Fibroblast of pulmonary artery (primary cell): ENCODE results near the gene TMEM129.

Source experiments
- DNase-seq: peaks from one replicate; pipeline ENCODE4 v3.0.0-alpha.2; 2010; ENCODE audit warnings: low read depth
- H3K4me3 ChIP-seq: replicated peaks from 2 replicates; pipeline ENCODE4 v1.5.1; 2011; ENCODE audit warnings: low read depth, mild to moderate bottlenecking, control low read depth, low read length, moderate library complexity
- TF ChIP-seq, protein P1 (sequence below): IDR thresholded peaks from 2 replicates; pipeline ENCODE4 v1.5.1; 2011; ENCODE audit warnings: mild to moderate bottlenecking, control low read depth, low read length, inconsistent platforms; ENCODE audit errors: missing control alignments

TMEM129 gene

DNA sequence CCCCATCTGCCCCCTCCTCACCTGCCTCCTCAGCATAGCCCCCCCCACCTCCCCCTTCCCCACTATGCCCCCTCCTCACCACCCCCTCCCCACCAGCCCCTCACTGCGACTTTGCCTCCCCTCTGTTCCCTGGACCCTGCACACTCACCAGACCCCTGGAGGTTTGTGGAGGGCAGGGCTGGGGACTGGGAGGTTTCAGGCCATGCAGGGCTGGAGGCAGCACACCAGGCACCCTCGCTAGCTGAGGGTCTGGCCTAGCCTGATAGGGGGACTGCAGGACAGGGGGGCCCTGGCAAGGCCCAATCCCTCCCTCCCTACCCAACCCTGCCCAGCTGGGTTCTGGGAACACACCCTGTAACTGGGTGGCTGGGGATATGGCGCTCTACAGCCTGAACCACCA, 28.2 kb upstream of the TMEM129 start:
- DNase-seq = no peak
- no peak overlapping the region for H3K4me3 ChIP-seq
- TF ChIP-seq, protein P1, sequence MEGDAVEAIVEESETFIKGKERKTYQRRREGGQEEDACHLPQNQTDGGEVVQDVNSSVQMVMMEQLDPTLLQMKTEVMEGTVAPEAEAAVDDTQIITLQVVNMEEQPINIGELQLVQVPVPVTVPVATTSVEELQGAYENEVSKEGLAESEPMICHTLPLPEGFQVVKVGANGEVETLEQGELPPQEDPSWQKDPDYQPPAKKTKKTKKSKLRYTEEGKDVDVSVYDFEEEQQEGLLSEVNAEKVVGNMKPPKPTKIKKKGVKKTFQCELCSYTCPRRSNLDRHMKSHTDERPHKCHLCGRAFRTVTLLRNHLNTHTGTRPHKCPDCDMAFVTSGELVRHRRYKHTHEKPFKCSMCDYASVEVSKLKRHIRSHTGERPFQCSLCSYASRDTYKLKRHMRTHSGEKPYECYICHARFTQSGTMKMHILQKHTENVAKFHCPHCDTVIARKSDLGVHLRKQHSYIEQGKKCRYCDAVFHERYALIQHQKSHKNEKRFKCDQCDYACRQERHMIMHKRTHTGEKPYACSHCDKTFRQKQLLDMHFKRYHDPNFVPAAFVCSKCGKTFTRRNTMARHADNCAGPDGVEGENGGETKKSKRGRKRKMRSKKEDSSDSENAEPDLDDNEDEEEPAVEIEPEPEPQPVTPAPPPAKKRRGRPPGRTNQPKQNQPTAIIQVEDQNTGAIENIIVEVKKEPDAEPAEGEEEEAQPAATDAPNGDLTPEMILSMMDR = no peak

DNA sequence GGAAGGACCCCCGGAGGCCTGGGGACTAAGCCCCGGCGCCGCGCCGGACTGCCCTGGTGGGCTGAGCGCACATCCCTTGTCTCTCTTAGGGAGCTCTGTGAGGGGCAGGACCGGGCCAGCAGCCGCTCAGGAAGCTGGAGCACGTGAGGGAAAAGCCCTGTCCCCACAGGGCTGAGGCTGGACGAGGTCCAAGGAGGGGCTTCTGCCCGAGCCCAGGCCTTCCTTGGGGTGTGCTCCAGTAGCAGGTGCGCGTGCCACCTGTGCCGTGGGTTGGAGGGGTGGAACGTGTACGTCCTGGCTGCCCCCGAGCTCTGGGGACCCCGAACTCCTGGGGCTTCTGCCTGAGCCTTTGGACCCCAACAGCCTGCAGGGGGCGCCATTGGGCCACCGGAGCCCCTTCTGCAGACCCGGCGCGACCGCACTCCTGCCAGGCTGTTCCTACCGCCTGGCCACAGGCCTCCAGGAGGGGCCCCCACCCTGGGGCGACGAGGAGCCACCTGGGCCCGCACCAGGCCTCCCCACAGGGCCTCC, 27.4 kb upstream of the TMEM129 start:
- peak; percentile 70 for DNase-seq
- no peak overlapping the region for H3K4me3 ChIP-seq
- TF ChIP-seq, protein P1 = peak; percentile 66

DNA sequence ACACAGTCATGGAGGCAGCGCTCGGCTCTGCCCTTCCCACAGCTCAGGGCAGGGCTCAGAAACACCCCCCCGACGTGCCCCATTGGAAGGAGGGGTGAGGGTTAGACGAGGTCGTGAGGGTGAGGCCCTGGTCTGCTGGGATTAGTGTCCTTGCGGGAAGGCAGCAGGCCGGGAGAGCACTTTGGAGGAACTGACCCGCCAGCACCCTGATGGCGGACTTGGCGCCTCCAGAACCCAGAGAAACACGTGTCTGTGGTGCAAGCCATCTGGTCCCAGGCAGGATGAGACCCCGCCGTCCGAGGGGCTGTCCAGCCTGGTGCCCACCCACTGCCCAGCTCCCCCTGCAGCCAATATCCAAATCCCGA, 26.5 kb upstream of the TMEM129 start:
- no peak for DNase-seq
- TF ChIP-seq, protein P1 = no peak
- H3K4me3 ChIP-seq = no peak overlapping the region

DNA sequence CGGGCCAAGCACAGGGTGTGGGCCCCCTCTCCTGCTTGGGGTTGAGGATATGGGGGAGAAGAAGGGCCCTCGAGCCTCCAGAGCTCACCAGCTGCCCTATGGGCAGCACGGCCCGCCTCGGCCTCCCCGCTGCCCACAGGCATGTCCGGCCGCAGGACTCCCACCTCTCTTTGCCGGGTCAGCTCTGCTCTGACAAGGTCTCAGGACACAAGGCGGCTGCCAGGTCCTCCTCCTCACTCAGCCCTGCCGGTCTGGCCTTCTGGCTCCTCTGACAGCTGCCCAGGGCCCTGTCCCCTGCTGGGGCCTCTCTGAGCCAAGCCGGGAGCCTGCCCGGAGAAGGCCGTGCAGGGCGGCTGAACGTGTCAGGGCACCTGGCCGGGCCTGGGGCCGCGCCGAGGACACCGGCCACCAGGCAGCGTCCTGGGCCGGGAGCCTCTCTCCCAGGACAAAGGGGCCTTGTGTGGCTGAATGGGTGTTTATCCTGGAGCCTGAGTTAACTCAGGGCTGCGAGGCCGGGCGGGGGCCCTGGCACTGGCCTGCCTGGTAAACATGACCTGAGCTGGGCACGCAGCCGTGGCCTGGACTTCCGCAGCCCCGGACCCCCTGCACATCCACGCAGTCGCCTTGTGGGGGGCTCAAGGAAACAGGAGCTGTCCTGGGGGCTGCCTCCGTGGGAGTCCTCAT, 25.9 kb upstream of the TMEM129 start:
- TF ChIP-seq, protein P1 = no peak
- no peak overlapping the region for H3K4me3 ChIP-seq
- DNase-seq = no peak

DNA sequence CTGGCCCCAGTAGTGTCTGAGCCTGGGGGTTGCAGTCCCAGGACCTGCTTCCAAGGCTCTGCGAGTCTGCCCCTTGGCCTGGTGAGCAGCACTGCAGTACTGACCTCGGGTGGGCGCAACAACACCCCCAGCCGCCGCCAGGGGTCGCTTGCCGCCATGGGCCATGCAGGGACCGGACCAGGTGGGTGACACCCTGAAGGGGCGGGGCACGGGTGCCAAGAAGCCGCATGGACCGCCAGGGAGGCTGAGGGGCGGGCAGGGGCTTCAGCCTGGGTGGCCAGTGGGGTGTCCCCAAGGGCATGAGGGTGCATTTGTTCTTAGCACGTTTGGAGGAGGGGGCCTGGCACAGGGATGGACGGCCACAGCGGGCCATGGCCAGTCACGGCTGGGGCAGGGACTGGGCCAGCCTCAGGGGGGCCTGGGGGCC, 25.2 kb upstream of the TMEM129 start:
- TF ChIP-seq, protein P1 = peak; percentile 79
- DNase-seq = peak; percentile 72
- H3K4me3 ChIP-seq = no peak overlapping the region

DNA sequence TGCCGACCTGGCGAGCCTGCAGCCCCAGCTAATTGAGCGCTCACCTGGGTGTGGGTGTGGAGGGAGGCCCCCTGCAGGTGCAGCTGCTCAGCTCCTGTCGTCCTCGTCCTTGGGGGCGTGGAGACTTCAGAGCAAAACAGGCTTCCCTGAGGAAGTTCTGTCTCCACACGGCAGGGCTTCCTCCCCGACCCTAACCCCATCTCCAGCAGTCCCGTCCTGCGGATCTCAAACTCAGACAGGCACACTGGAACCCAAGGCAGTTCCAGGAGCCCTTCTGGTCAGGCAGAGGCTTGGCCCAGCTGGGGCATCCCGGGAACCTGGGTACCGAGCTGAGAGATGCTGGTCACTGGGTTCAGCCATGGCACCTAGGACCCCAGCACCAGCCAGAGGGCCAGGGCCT, 24.6 kb upstream of the TMEM129 start:
- DNase-seq = no peak
- TF ChIP-seq, protein P1 = no peak

DNA sequence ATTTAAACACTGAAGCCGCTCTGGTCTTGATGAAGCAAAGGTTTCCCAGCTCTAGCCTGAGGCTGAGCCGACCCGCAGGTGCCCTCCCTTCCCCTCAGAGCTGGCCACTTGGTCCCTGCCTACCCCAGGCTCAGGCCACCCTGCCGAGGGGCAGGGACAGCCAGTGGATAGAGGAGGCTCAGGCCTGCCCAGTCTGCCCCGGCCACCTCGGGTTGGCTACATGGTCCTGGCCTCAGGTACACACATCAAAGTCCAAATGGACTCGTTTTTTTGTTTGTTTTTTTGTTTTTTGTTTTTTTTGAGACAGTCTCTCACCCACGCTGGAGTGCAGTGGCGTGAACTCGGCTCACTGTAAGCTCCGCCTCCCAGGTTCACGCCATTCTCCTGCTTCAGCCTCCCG, 24.0 kb upstream of the TMEM129 start:
- no peak overlapping the region for H3K4me3 ChIP-seq
- TF ChIP-seq, protein P1 = no peak
- no peak for DNase-seq

More for the DNA sequence above, 24.6 kb upstream of the TMEM129 start:
- H3K4me3 ChIP-seq = no peak overlapping the region
